ENCODE measurements around the gene LPCAT4. TPM values are rescaled to one million over a fixed set of nuclear protein-coding genes. Genes with fewer than 3 reads are reported as not detected.

The LPCAT4 gene
- total RNA-seq, 1 experiment from 2014 or later, result 7.5 TPM

- DNase-seq (ENCODE audit: low spot score), result no peak
- in situ Hi-C loops (cut with HindIII; ENCODE audit: low sequenced_read_pairs), result no loop called here
Observed at GRCh38 chr15:34314491-34315490, 52.2 kb downstream of the LPCAT4 start.

- no peak for DNase-seq (ENCODE audit: low spot score)
Observed at GRCh38 chr15:34311563-34311962, 55.4 kb downstream of the LPCAT4 start.

More at GRCh38 chr15:34311563-34311962, 55.4 kb downstream of the LPCAT4 start:
- in situ Hi-C loops (cut with HindIII; ENCODE audit: low sequenced_read_pairs), result no loop called here

Other genes starting within 250 kb of the LPCAT4 start
- 60.6 and 75.6 TPM in 2 replicates for gene KATNBL1, start 157.1 kb downstream of the LPCAT4 start, total RNA-seq (2014; rRNA removed; shearing (Covaris generic))
- gene EMC4, start 142.2 kb downstream of the LPCAT4 start, total RNA-seq (2014; rRNA removed; shearing (Covaris generic)), result 202 TPM in 2 replicates
- 2.8 and 3.4 TPM in 2 replicates for gene SLC12A6, start 29.4 kb downstream of the LPCAT4 start, total RNA-seq (2014; rRNA removed; shearing (Covaris generic))
- gene NOP10, start 24.1 kb downstream of the LPCAT4 start, total RNA-seq (2014; rRNA removed; shearing (Covaris generic)), result 291 and 354 TPM in 2 replicates
- not detected in 2 replicates for gene NUTM1, start 23.9 kb downstream of the LPCAT4 start, total RNA-seq (2014; rRNA removed; shearing (Covaris generic))
- 25.1 and 26.8 TPM in 2 replicates for gene GOLGA8A, start 70.6 kb upstream of the LPCAT4 start, total RNA-seq (2014; rRNA removed; shearing (Covaris generic))
- 13.7 and 51.3 TPM in 2 replicates for gene GOLGA8B, start 216.5 kb upstream of the LPCAT4 start, total RNA-seq (2014; rRNA removed; shearing (Covaris generic))